ENCODE data around the gene TNS2.

Gene TNS2

GRCh38 chr12:53059434-53060063, 9.7 kb downstream of the TNS2 start:
- no peak overlapping the region for H3K4me3 Mint-ChIP-seq
- no peak overlapping the region for H3K27ac Mint-ChIP-seq
- no peaks in the 10 kb centered on the region for H3K4me1 Mint-ChIP-seq (ENCODE audit: low read depth)
- no peaks in the 10 kb centered on the region for H3K9me3 Mint-ChIP-seq (ENCODE audit: low read depth)
- no peaks in the 10 kb centered on the region for H3K27me3 Mint-ChIP-seq
- no peaks in the 10 kb centered on the region for H3K36me3 Mint-ChIP-seq

- H3K4me1 Mint-ChIP-seq (ENCODE audit: low read depth), result peaks cover 2% of the 10 kb centered on the region
- H3K36me3 Mint-ChIP-seq, result no peaks in the 10 kb centered on the region
- H3K4me3 Mint-ChIP-seq, result no peak overlapping the region
- no peaks in the 10 kb centered on the region for H3K9me3 Mint-ChIP-seq (ENCODE audit: low read depth)
- H3K27me3 Mint-ChIP-seq, result no peaks in the 10 kb centered on the region
- no peak overlapping the region for H3K27ac Mint-ChIP-seq
Observed at GRCh38 chr12:53060064-53060720, 10.3 kb downstream of the TNS2 start.

- peaks cover 2% of the 10 kb centered on the region for H3K4me1 Mint-ChIP-seq (ENCODE audit: low read depth)
- no peak overlapping the region for H3K27ac Mint-ChIP-seq
- H3K27me3 Mint-ChIP-seq, result no peaks in the 10 kb centered on the region
- no peaks in the 10 kb centered on the region for H3K9me3 Mint-ChIP-seq (ENCODE audit: low read depth)
- H3K36me3 Mint-ChIP-seq, result no peaks in the 10 kb centered on the region
- H3K4me3 Mint-ChIP-seq, result no peak overlapping the region
Observed at GRCh38 chr12:53060721-53061276, 10.9 kb downstream of the TNS2 start.

GRCh38 chr12:53061404-53062010, 11.6 kb downstream of the TNS2 start:
- no peak overlapping the region for H3K27ac Mint-ChIP-seq
- H3K4me3 Mint-ChIP-seq, result no peak overlapping the region
- H3K4me1 Mint-ChIP-seq (ENCODE audit: low read depth), result peaks cover 3% of the 10 kb centered on the region
- H3K27me3 Mint-ChIP-seq, result no peaks in the 10 kb centered on the region
- H3K9me3 Mint-ChIP-seq (ENCODE audit: low read depth), result no peaks in the 10 kb centered on the region
- no peaks in the 10 kb centered on the region for H3K36me3 Mint-ChIP-seq

- no peaks in the 10 kb centered on the region for H3K9me3 Mint-ChIP-seq (ENCODE audit: low read depth)
- no peaks in the 10 kb centered on the region for H3K36me3 Mint-ChIP-seq
- H3K27me3 Mint-ChIP-seq, result no peaks in the 10 kb centered on the region
- H3K4me3 Mint-ChIP-seq, result no peak overlapping the region
- H3K27ac Mint-ChIP-seq, result no peak overlapping the region
- peaks cover 3% of the 10 kb centered on the region for H3K4me1 Mint-ChIP-seq (ENCODE audit: low read depth)
Observed at GRCh38 chr12:53062011-53062961, 12.4 kb downstream of the TNS2 start.

GRCh38 chr12:53062977-53063707, 13.3 kb downstream of the TNS2 start:
- Mint-ChIP-seq H3K4me1 (ENCODE audit: low read depth) (peaks cover 3% of the 10 kb centered on the region), H3K27me3 (no peaks in the 10 kb centered on the region), H3K27ac (no peak overlapping the region), H3K36me3 (no peaks in the 10 kb centered on the region), H3K9me3 (ENCODE audit: low read depth) (no peaks in the 10 kb centered on the region), H3K4me3 (no peak overlapping the region)

GRCh38 chr12:53063708-53064612, 14.1 kb downstream of the TNS2 start:
- no peaks in the 10 kb centered on the region for H3K9me3 Mint-ChIP-seq (ENCODE audit: low read depth)
- no peaks in the 10 kb centered on the region for H3K27me3 Mint-ChIP-seq
- peaks cover 3% of the 10 kb centered on the region for H3K4me1 Mint-ChIP-seq (ENCODE audit: low read depth)
- H3K36me3 Mint-ChIP-seq, result no peaks in the 10 kb centered on the region
- H3K27ac Mint-ChIP-seq, result no peak overlapping the region
- no peak overlapping the region for H3K4me3 Mint-ChIP-seq

- Mint-ChIP-seq H3K27me3 (no peaks in the 10 kb centered on the region), H3K9me3 (ENCODE audit: low read depth) (no peaks in the 10 kb centered on the region), H3K27ac (no peak overlapping the region), H3K4me1 (ENCODE audit: low read depth) (peaks cover 3% of the 10 kb centered on the region), H3K36me3 (no peaks in the 10 kb centered on the region), H3K4me3 (no peak overlapping the region)
Observed at GRCh38 chr12:53064613-53065436, 15.0 kb downstream of the TNS2 start.

GRCh38 chr12:53065470-53065869, 15.6 kb downstream of the TNS2 start:
- no peak overlapping the region for H3K4me3 Mint-ChIP-seq
- no peaks in the 10 kb centered on the region for H3K27me3 Mint-ChIP-seq
- no peaks in the 10 kb centered on the region for H3K36me3 Mint-ChIP-seq
- no peaks in the 10 kb centered on the region for H3K9me3 Mint-ChIP-seq (ENCODE audit: low read depth)
- H3K4me1 Mint-ChIP-seq (ENCODE audit: low read depth), result peaks cover 3% of the 10 kb centered on the region
- no peak overlapping the region for H3K27ac Mint-ChIP-seq

- Mint-ChIP-seq H3K27ac (no peak overlapping the region), H3K27me3 (no peaks in the 10 kb centered on the region), H3K4me1 (ENCODE audit: low read depth) (peaks cover 5% of the 10 kb centered on the region), H3K36me3 (no peaks in the 10 kb centered on the region), H3K4me3 (no peak overlapping the region), H3K9me3 (ENCODE audit: low read depth) (no peaks in the 10 kb centered on the region)
Observed at GRCh38 chr12:53065975-53066931, 16.4 kb downstream of the TNS2 start.

- no peaks in the 10 kb centered on the region for H3K36me3 Mint-ChIP-seq
- no peak overlapping the region for H3K27ac Mint-ChIP-seq
- no peaks in the 10 kb centered on the region for H3K27me3 Mint-ChIP-seq
- H3K4me3 Mint-ChIP-seq, result no peak overlapping the region
- H3K4me1 Mint-ChIP-seq (ENCODE audit: low read depth), result peaks cover 7% of the 10 kb centered on the region
- H3K9me3 Mint-ChIP-seq (ENCODE audit: low read depth), result no peaks in the 10 kb centered on the region
Observed at GRCh38 chr12:53067074-53067992, 17.5 kb downstream of the TNS2 start.

All from activated naive CD8-positive, alpha-beta T cell (primary cell).